Measurements from ENCODE around the gene CDH22. TPM values are rescaled to one million over a fixed set of nuclear protein-coding genes. Genes with fewer than 3 reads are reported as not detected.

CDH22 gene
- total RNA-seq, 4 donors from 2014 or later, result not detected

- no peak overlapping the region for H3K4me3 ChIP-seq
- H3K27me3 ChIP-seq, result no peaks in the 10 kb centered on the region
- H3K27ac ChIP-seq, result no peak overlapping the region
- H3K4me1 ChIP-seq, result peaks cover 0 to 5% (median 0%) of the 10 kb centered on the region in 4 donors
- H3K36me3 ChIP-seq, result no peaks in the 10 kb centered on the region
- no peak for DNase-seq
- TF ChIP-seq, protein P1, sequence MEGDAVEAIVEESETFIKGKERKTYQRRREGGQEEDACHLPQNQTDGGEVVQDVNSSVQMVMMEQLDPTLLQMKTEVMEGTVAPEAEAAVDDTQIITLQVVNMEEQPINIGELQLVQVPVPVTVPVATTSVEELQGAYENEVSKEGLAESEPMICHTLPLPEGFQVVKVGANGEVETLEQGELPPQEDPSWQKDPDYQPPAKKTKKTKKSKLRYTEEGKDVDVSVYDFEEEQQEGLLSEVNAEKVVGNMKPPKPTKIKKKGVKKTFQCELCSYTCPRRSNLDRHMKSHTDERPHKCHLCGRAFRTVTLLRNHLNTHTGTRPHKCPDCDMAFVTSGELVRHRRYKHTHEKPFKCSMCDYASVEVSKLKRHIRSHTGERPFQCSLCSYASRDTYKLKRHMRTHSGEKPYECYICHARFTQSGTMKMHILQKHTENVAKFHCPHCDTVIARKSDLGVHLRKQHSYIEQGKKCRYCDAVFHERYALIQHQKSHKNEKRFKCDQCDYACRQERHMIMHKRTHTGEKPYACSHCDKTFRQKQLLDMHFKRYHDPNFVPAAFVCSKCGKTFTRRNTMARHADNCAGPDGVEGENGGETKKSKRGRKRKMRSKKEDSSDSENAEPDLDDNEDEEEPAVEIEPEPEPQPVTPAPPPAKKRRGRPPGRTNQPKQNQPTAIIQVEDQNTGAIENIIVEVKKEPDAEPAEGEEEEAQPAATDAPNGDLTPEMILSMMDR (IDR thresholded peaks at IDR 0.05), result no peak
- TF ChIP-seq POLR2A (IDR thresholded peaks at IDR 0.05), result no peak
- no peaks in the 10 kb centered on the region for H3K9me3 ChIP-seq
Measured at GRCh38 chr20:46204594-46205186, 103.6 kb downstream of the CDH22 start.

DNA sequence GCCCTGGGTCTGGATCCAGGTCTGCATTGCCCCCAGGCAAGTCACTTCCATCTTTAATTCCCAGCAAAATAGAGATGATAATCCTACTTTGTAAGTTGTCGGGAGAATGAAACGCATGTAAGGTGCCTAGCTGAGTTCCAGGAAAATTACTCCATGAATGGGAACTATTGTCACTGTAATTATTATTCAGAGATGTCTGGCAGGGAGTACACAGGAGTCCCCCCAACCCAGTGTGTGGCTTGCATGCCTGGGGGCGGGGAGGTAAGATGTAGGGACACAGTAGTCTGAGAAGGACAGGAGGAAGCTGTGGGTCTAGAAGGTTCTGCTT, 104.8 kb downstream of the CDH22 start:
- no peak for TF ChIP-seq POLR2A (IDR thresholded peaks at IDR 0.05)
- Histone ChIP-seq H3K4me3 (no peak overlapping the region), H3K9me3 (no peaks in the 10 kb centered on the region), H3K36me3 (no peaks in the 10 kb centered on the region), H3K27ac (no peak overlapping the region), H3K27me3 (no peaks in the 10 kb centered on the region), H3K4me1 (peaks cover 0 to 5% (median 0%) of the 10 kb centered on the region in 4 donors)
- no peak for DNase-seq

GRCh38 chr20:46202766-46203509, 105.4 kb downstream of the CDH22 start:
- no peak overlapping the region for H3K4me3 ChIP-seq
- no peak overlapping the region for H3K27ac ChIP-seq
- H3K27me3 ChIP-seq, result no peaks in the 10 kb centered on the region
- H3K9me3 ChIP-seq, result no peaks in the 10 kb centered on the region
- H3K36me3 ChIP-seq, result no peaks in the 10 kb centered on the region
- no peak for DNase-seq
- peaks cover 0 to 5% (median 0%) of the 10 kb centered on the region in 4 donors for H3K4me1 ChIP-seq
- TF ChIP-seq, protein P1 (IDR thresholded peaks at IDR 0.05), result no peak
- no peak for TF ChIP-seq POLR2A (IDR thresholded peaks at IDR 0.05)

- H3K27ac ChIP-seq, result no peak overlapping the region
- H3K4me1 ChIP-seq, result peaks cover 0 to 3% (median 0%) of the 10 kb centered on the region in 4 donors
- no peaks in the 10 kb centered on the region for H3K9me3 ChIP-seq
- H3K4me3 ChIP-seq, result no peak overlapping the region
- no peaks in the 10 kb centered on the region for H3K36me3 ChIP-seq
- no peak for TF ChIP-seq POLR2A (IDR thresholded peaks at IDR 0.05)
- TF ChIP-seq, protein P1 (IDR thresholded peaks at IDR 0.05), result no peak
- H3K27me3 ChIP-seq, result no peaks in the 10 kb centered on the region
- no peak for DNase-seq
Measured at GRCh38 chr20:46200582-46201570, 107.4 kb downstream of the CDH22 start.

DNA sequence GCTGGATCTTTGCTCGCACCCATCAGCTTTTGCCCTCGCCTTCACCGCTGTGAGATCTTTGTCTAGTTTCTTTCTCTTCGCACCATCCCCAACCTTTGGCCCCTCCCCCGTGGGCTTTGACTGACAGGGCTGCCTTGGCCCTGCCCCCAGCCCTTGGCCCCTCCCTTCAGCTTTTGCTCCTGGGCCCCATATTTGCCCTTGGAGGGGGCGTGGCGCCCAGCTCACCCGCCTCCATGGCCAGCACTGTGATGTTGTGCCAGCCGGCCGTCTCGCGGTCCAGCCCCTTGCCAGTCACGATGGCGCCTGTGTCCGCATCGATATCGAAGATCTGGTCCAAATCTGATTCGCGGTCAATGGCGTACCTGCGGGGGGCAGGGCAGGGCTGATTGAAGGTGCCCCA, 109.1 kb downstream of the CDH22 start:
- Histone ChIP-seq H3K9me3 (no peaks in the 10 kb centered on the region), H3K27me3 (no peaks in the 10 kb centered on the region), H3K27ac (no peak overlapping the region), H3K36me3 (no peaks in the 10 kb centered on the region), H3K4me3 (no peak overlapping the region), H3K4me1 (no peaks in the 10 kb centered on the region)
- TF ChIP-seq, protein P1 (IDR thresholded peaks at IDR 0.05), result no peak
- TF ChIP-seq POLR2A (IDR thresholded peaks at IDR 0.05), result no peak
- no peak for DNase-seq
